ENCODE results near the gene HESX1.

Gene HESX1

GRCh38 chr3:57160076-57160764 lies 39.6 kb downstream of the HESX1 start:
- Histone ChIP-seq H3K4me3 (ENCODE audit: insufficient read depth, low read depth, low read length) (no peak overlapping the region), H3K9me3 (ENCODE audit: control insufficient read depth, low read length) (no peaks in the 10 kb centered on the region), H3K36me3 (ENCODE audit: control insufficient read depth, insufficient read depth, low read length) (no peaks in the 10 kb centered on the region), H3K27ac (ENCODE audit: insufficient read depth, low read depth, low read length, poor library complexity, severe bottlenecking) (no peak overlapping the region), H3K27me3 (ENCODE audit: control insufficient read depth, insufficient read depth, low read length, poor library complexity, severe bottlenecking) (peaks cover 98% of the 10 kb centered on the region), H3K4me1 (ENCODE audit: control insufficient read depth, insufficient read depth, low read length) (peaks cover 42% of the 10 kb centered on the region)
- WGBS, 2 experiments = 14 to 16% methylated on average over 8 of the region's 8 CpGs

- Histone ChIP-seq H3K27me3 (ENCODE audit: control insufficient read depth, insufficient read depth, low read length, poor library complexity, severe bottlenecking) (peaks cover 99% of the 10 kb centered on the region), H3K36me3 (ENCODE audit: control insufficient read depth, insufficient read depth, low read length) (no peaks in the 10 kb centered on the region), H3K4me1 (ENCODE audit: control insufficient read depth, insufficient read depth, low read length) (peaks cover 37% of the 10 kb centered on the region), H3K9me3 (ENCODE audit: control insufficient read depth, low read length) (no peaks in the 10 kb centered on the region), H3K27ac (ENCODE audit: insufficient read depth, low read depth, low read length, poor library complexity, severe bottlenecking) (no peak overlapping the region), H3K4me3 (ENCODE audit: insufficient read depth, low read depth, low read length) (no peak overlapping the region)
- 3 to 7% methylated on average over 8 of the region's 8 CpGs for WGBS, 2 experiments
Observed at GRCh38 chr3:57158813-57159738, 40.7 kb downstream of the HESX1 start.

- H3K4me3 ChIP-seq (ENCODE audit: insufficient read depth, low read depth, low read length) = no peak overlapping the region
- no peaks in the 10 kb centered on the region for H3K9me3 ChIP-seq (ENCODE audit: control insufficient read depth, low read length)
- H3K27ac ChIP-seq (ENCODE audit: insufficient read depth, low read depth, low read length, poor library complexity, severe bottlenecking) = no peak overlapping the region
- peaks cover 98% of the 10 kb centered on the region for H3K27me3 ChIP-seq (ENCODE audit: control insufficient read depth, insufficient read depth, low read length, poor library complexity, severe bottlenecking)
- H3K4me1 ChIP-seq (ENCODE audit: control insufficient read depth, insufficient read depth, low read length) = peaks cover 36% of the 10 kb centered on the region
- whole genome bisulfite sequencing, 2 experiments = 57 to 62% methylated on average over 3 of the region's 3 CpGs
- H3K36me3 ChIP-seq (ENCODE audit: control insufficient read depth, insufficient read depth, low read length) = no peaks in the 10 kb centered on the region
Observed at GRCh38 chr3:57158325-57158724, 41.5 kb downstream of the HESX1 start.

- no peak overlapping the region for H3K27ac ChIP-seq (ENCODE audit: insufficient read depth, low read depth, low read length, poor library complexity, severe bottlenecking)
- no peak overlapping the region for H3K4me3 ChIP-seq (ENCODE audit: insufficient read depth, low read depth, low read length)
- no peaks in the 10 kb centered on the region for H3K9me3 ChIP-seq (ENCODE audit: control insufficient read depth, low read length)
- 71 to 73% methylated on average over 10 of the region's 10 CpGs for WGBS, 2 experiments
- peaks cover 40% of the 10 kb centered on the region for H3K4me1 ChIP-seq (ENCODE audit: control insufficient read depth, insufficient read depth, low read length)
- H3K36me3 ChIP-seq (ENCODE audit: control insufficient read depth, insufficient read depth, low read length) = no peaks in the 10 kb centered on the region
- peaks cover 98% of the 10 kb centered on the region for H3K27me3 ChIP-seq (ENCODE audit: control insufficient read depth, insufficient read depth, low read length, poor library complexity, severe bottlenecking)
Observed at GRCh38 chr3:57157545-57157944, 42.2 kb downstream of the HESX1 start.

- Histone ChIP-seq H3K27me3 (ENCODE audit: control insufficient read depth, insufficient read depth, low read length, poor library complexity, severe bottlenecking) (peaks cover 97% of the 10 kb centered on the region), H3K9me3 (ENCODE audit: control insufficient read depth, low read length) (no peaks in the 10 kb centered on the region), H3K4me3 (ENCODE audit: insufficient read depth, low read depth, low read length) (no peak overlapping the region), H3K36me3 (ENCODE audit: control insufficient read depth, insufficient read depth, low read length) (no peaks in the 10 kb centered on the region), H3K4me1 (ENCODE audit: control insufficient read depth, insufficient read depth, low read length) (peaks cover 42% of the 10 kb centered on the region), H3K27ac (ENCODE audit: insufficient read depth, low read depth, low read length, poor library complexity, severe bottlenecking) (no peak overlapping the region)
- 88 to 92% methylated on average over 3 of the region's 3 CpGs for WGBS, 2 experiments
Observed at GRCh38 chr3:57155310-57155643, 44.5 kb downstream of the HESX1 start.

GRCh38 chr3:57154470-57155309 lies 45.1 kb downstream of the HESX1 start:
- Histone ChIP-seq H3K27me3 (ENCODE audit: control insufficient read depth, insufficient read depth, low read length, poor library complexity, severe bottlenecking) (peaks cover 97% of the 10 kb centered on the region), H3K4me1 (ENCODE audit: control insufficient read depth, insufficient read depth, low read length) (peaks cover 44% of the 10 kb centered on the region)
- WGBS, 2 experiments = 78 to 87% methylated on average over 14 to 15 of the region's 15 CpGs

GRCh38 chr3:57152151-57153143 lies 47.3 kb downstream of the HESX1 start:
- Histone ChIP-seq H3K36me3 (ENCODE audit: control insufficient read depth, insufficient read depth, low read length) (no peaks in the 10 kb centered on the region), H3K9me3 (ENCODE audit: control insufficient read depth, low read length) (no peaks in the 10 kb centered on the region), H3K4me1 (ENCODE audit: control insufficient read depth, insufficient read depth, low read length) (peaks cover 28% of the 10 kb centered on the region), H3K27ac (ENCODE audit: insufficient read depth, low read depth, low read length, poor library complexity, severe bottlenecking) (peak overlapping the region; percentile 8), H3K4me3 (ENCODE audit: insufficient read depth, low read depth, low read length) (no peak overlapping the region), H3K27me3 (ENCODE audit: control insufficient read depth, insufficient read depth, low read length, poor library complexity, severe bottlenecking) (peaks cover 77% of the 10 kb centered on the region)
- WGBS, 2 experiments = 38 to 42% methylated on average over 18 to 19 of the region's 19 CpGs

More at GRCh38 chr3:57154470-57155309, 45.1 kb downstream of the HESX1 start:
- Histone ChIP-seq H3K27ac (ENCODE audit: insufficient read depth, low read depth, low read length, poor library complexity, severe bottlenecking) (no peak overlapping the region), H3K9me3 (ENCODE audit: control insufficient read depth, low read length) (no peaks in the 10 kb centered on the region), H3K4me3 (ENCODE audit: insufficient read depth, low read depth, low read length) (no peak overlapping the region), H3K36me3 (ENCODE audit: control insufficient read depth, insufficient read depth, low read length) (no peaks in the 10 kb centered on the region)

- Histone ChIP-seq H3K9me3 (ENCODE audit: control insufficient read depth, low read length) (no peaks in the 10 kb centered on the region), H3K27ac (ENCODE audit: insufficient read depth, low read depth, low read length, poor library complexity, severe bottlenecking) (peak overlapping the region; percentile 8), H3K36me3 (ENCODE audit: control insufficient read depth, insufficient read depth, low read length) (no peaks in the 10 kb centered on the region), H3K27me3 (ENCODE audit: control insufficient read depth, insufficient read depth, low read length, poor library complexity, severe bottlenecking) (peaks cover 70% of the 10 kb centered on the region), H3K4me1 (ENCODE audit: control insufficient read depth, insufficient read depth, low read length) (peaks cover 28% of the 10 kb centered on the region), H3K4me3 (ENCODE audit: insufficient read depth, low read depth, low read length) (no peak overlapping the region)
- WGBS, 2 experiments = 61 to 64% methylated on average over 3 of the region's 3 CpGs
Observed at GRCh38 chr3:57151749-57152148, 48.0 kb downstream of the HESX1 start.

GRCh38 chr3:57151021-57151449 lies 48.7 kb downstream of the HESX1 start:
- no peak overlapping the region for H3K4me3 ChIP-seq (ENCODE audit: insufficient read depth, low read depth, low read length)
- 92 to 93% methylated on average over 2 of the region's 2 CpGs for WGBS, 2 experiments
- H3K4me1 ChIP-seq (ENCODE audit: control insufficient read depth, insufficient read depth, low read length) = peaks cover 28% of the 10 kb centered on the region
- H3K27me3 ChIP-seq (ENCODE audit: control insufficient read depth, insufficient read depth, low read length, poor library complexity, severe bottlenecking) = peaks cover 63% of the 10 kb centered on the region
- no peak overlapping the region for H3K27ac ChIP-seq (ENCODE audit: insufficient read depth, low read depth, low read length, poor library complexity, severe bottlenecking)
- H3K9me3 ChIP-seq (ENCODE audit: control insufficient read depth, low read length) = no peaks in the 10 kb centered on the region
- H3K36me3 ChIP-seq (ENCODE audit: control insufficient read depth, insufficient read depth, low read length) = no peaks in the 10 kb centered on the region

Measured in ectodermal cell (in vitro differentiated cells).